Nephron progenitor cell (in vitro differentiated cells): ENCODE data around the gene PLCB3.

Experiments
- DNase-seq: peaks from one replicate; pipeline ENCODE4 v3.0.0; 2021
- H3K27ac Mint-ChIP-seq: 2 replicates; pipeline ENCODE4 v1.8.0; 2021; ENCODE audit warnings: mild to moderate bottlenecking, moderate library complexity, mixed read lengths
- H3K27me3 Mint-ChIP-seq: 2 replicates; pipeline ENCODE4 v1.8.0; 2021; ENCODE audit warnings: mild to moderate bottlenecking, low read depth, mixed read lengths; ENCODE audit not compliant: poor library complexity
- H3K36me3 Mint-ChIP-seq: 2 replicates; pipeline ENCODE4 v1.8.0; 2021; ENCODE audit warnings: low read depth, mixed read lengths
- H3K4me1 Mint-ChIP-seq: 2 replicates; pipeline ENCODE4 v1.8.0; 2021; ENCODE audit warnings: mixed read lengths
- H3K4me3 Mint-ChIP-seq: 2 replicates; pipeline ENCODE4 v1.8.0; 2021; ENCODE audit warnings: mild to moderate bottlenecking, moderate library complexity, mixed read lengths
- H3K9me3 Mint-ChIP-seq: 2 replicates; pipeline ENCODE4 v1.8.0; 2021; ENCODE audit warnings: mild to moderate bottlenecking, moderate library complexity, mixed read lengths
- CTCF ChIP-seq: fragments of 200-600 bp; sonication (generic); IDR thresholded peaks from 2 replicates; pipeline ENCODE4 v1.5.0; 2021; ENCODE audit warnings: antibody characterized with exemption

Gene PLCB3

GRCh38 chr11:64284048-64284961 lies 33.0 kb downstream of the PLCB3 start, which contains the start of gene BAD:
Gene BAD, minus strand, starts transcription at chr11:64284665. Its CDS starts 297 bp downstream, at chr11:64284368.
- no peak for TF ChIP-seq CTCF
- peak; percentile 97 for DNase-seq
- Mint-ChIP-seq H3K4me3 (peak within 1 kb of the TSS; percentile 88), H3K36me3 (peaks cover 14% of the 10 kb centered on the region), H3K27me3 (peaks cover 9% of the 10 kb centered on the region), H3K4me1 (peaks cover 14% of the 10 kb centered on the region), H3K27ac (peak within 1 kb of the TSS; percentile 79), H3K9me3 (no peaks in the 10 kb centered on the region)

- Mint-ChIP-seq H3K27me3 (peaks cover 19% of the 10 kb centered on the region), H3K4me3 (peak within 1 kb of the TSS; percentile 88), H3K36me3 (peaks cover 14% of the 10 kb centered on the region), H3K4me1 (peaks cover 14% of the 10 kb centered on the region), H3K9me3 (no peaks in the 10 kb centered on the region), H3K27ac (peak within 1 kb of the TSS; percentile 79)
- no peak for TF ChIP-seq CTCF
- DNase-seq, result peak; percentile 92
Observed at GRCh38 chr11:64284962-64285884, 33.9 kb downstream of the PLCB3 start, which contains the start of gene GPR137. Gene GPR137, plus strand, starts transcription at chr11:64285848. Its CDS starts 677 bp downstream, at chr11:64286525.

- no peak overlapping the region for H3K27ac Mint-ChIP-seq
- H3K27me3 Mint-ChIP-seq, result peaks cover 28% of the 10 kb centered on the region
- peak overlapping the region; percentile 82 for H3K4me3 Mint-ChIP-seq
- no peak for TF ChIP-seq CTCF
- no peak for DNase-seq
- H3K4me1 Mint-ChIP-seq, result peaks cover 19% of the 10 kb centered on the region
- peaks cover 11% of the 10 kb centered on the region for H3K36me3 Mint-ChIP-seq
- no peaks in the 10 kb centered on the region for H3K9me3 Mint-ChIP-seq
Observed at GRCh38 chr11:64285885-64286800, 34.8 kb downstream of the PLCB3 start.

- TF ChIP-seq CTCF, result no peak
- peak overlapping the region; percentile 82 for H3K4me3 Mint-ChIP-seq
- H3K27ac Mint-ChIP-seq, result no peak overlapping the region
- H3K9me3 Mint-ChIP-seq, result no peaks in the 10 kb centered on the region
- no peak for DNase-seq
- peaks cover 30% of the 10 kb centered on the region for H3K27me3 Mint-ChIP-seq
- peaks cover 5% of the 10 kb centered on the region for H3K36me3 Mint-ChIP-seq
- peaks cover 19% of the 10 kb centered on the region for H3K4me1 Mint-ChIP-seq
Observed at GRCh38 chr11:64286801-64287159, 35.5 kb downstream of the PLCB3 start.

GRCh38 chr11:64287676-64288352 lies 36.5 kb downstream of the PLCB3 start:
- Mint-ChIP-seq H3K36me3 (no peaks in the 10 kb centered on the region), H3K27ac (no peak overlapping the region), H3K4me3 (no peak overlapping the region), H3K27me3 (peaks cover 37% of the 10 kb centered on the region), H3K4me1 (peaks cover 17% of the 10 kb centered on the region), H3K9me3 (no peaks in the 10 kb centered on the region)
- TF ChIP-seq CTCF, result no peak
- DNase-seq, result no peak
